Measurements from ENCODE around the gene RNF182. TPM values are rescaled to one million over a fixed set of nuclear protein-coding genes. Genes with fewer than 3 reads are reported as not detected.

Gene RNF182
- total and polyA plus RNA-seq, 2 donors (not counting 1 experiment from before 2014, with no cell fraction given), result 2.5 to 14.1 TPM

GRCh38 chr6:14028631-14029030, 103.9 kb downstream of the RNF182 start:
- Histone ChIP-seq H4K20me1 (ENCODE audit: control insufficient read depth, extremely low read depth, insufficient read depth, low read length) (no peaks in the 10 kb centered on the region), H3K27ac (ENCODE audit: insufficient read depth, low read length) (no peak overlapping the region), H2AFZ (ENCODE audit: low read length) (no peak overlapping the region), H3K9me3 (ENCODE audit: control insufficient read depth, insufficient read depth, low read depth, low read length) (no peaks in the 10 kb centered on the region), H3K27me3 (ENCODE audit: control insufficient read depth, insufficient read depth, low read length) (no peaks in the 10 kb centered on the region), H3K4me2 (ENCODE audit: extremely low read depth, insufficient read depth, low read length) (no peak overlapping the region), H3K4me3 (replicated peaks in 1 of 4; ENCODE audit: control extremely low read depth in 1 of 4, insufficient read depth in 1 of 4, low read depth in 3 of 4, low read length in 4 of 4) (no peak overlapping the region), H3K9ac (ENCODE audit: insufficient read depth, low read length) (no peak overlapping the region), H3K36me3 (ENCODE audit: control insufficient read depth, insufficient read depth, low read length) (no peaks in the 10 kb centered on the region), H3K4me1 (ENCODE audit: control insufficient read depth, extremely low read depth, insufficient read depth, low read length) (no peaks in the 10 kb centered on the region), H3K79me2 (ENCODE audit: control insufficient read depth, insufficient read depth, low read length) (no peaks in the 10 kb centered on the region)
- TF ChIP-seq EZH2 (IDR thresholded peaks at IDR 0.05; ENCODE audit: low read length, missing control alignments), result no peak
- no peak for TF ChIP-seq CTCF (conservative IDR thresholded peaks at IDR 0.05 in 1 of 2, IDR thresholded peaks at IDR 0.05 in 1 of 2; ENCODE audit: low read depth in 1 of 2, low read length in 2 of 2)
- DNase-seq (ENCODE audit: low read depth in 2 of 2), result no peak

GRCh38 chr6:14029605-14030004, 104.9 kb downstream of the RNF182 start:
- no peak for TF ChIP-seq EZH2 (IDR thresholded peaks at IDR 0.05; ENCODE audit: low read length, missing control alignments)
- no peak for TF ChIP-seq CTCF (conservative IDR thresholded peaks at IDR 0.05 in 1 of 2, IDR thresholded peaks at IDR 0.05 in 1 of 2; ENCODE audit: low read depth in 1 of 2, low read length in 2 of 2)
- H3K4me3 ChIP-seq (replicated peaks in 1 of 4; ENCODE audit: control extremely low read depth in 1 of 4, insufficient read depth in 1 of 4, low read depth in 3 of 4, low read length in 4 of 4), result no peak overlapping the region
- H3K4me2 ChIP-seq (ENCODE audit: extremely low read depth, insufficient read depth, low read length), result no peak overlapping the region
- no peaks in the 10 kb centered on the region for H3K79me2 ChIP-seq (ENCODE audit: control insufficient read depth, insufficient read depth, low read length)
- no peaks in the 10 kb centered on the region for H3K27me3 ChIP-seq (ENCODE audit: control insufficient read depth, insufficient read depth, low read length)
- no peaks in the 10 kb centered on the region for H3K36me3 ChIP-seq (ENCODE audit: control insufficient read depth, insufficient read depth, low read length)
- no peaks in the 10 kb centered on the region for H3K4me1 ChIP-seq (ENCODE audit: control insufficient read depth, extremely low read depth, insufficient read depth, low read length)
- H4K20me1 ChIP-seq (ENCODE audit: control insufficient read depth, extremely low read depth, insufficient read depth, low read length), result no peaks in the 10 kb centered on the region
- no peak overlapping the region for H2AFZ ChIP-seq (ENCODE audit: low read length)
- no peaks in the 10 kb centered on the region for H3K9me3 ChIP-seq (ENCODE audit: control insufficient read depth, insufficient read depth, low read depth, low read length)
- H3K27ac ChIP-seq (ENCODE audit: insufficient read depth, low read length), result no peak overlapping the region
- DNase-seq (ENCODE audit: low read depth in 2 of 2), result no peak
- H3K9ac ChIP-seq (ENCODE audit: insufficient read depth, low read length), result no peak overlapping the region

Other genes with a start within 250 kb of the RNF182 start
- gene RANBP9, start 213.1 kb upstream of the RNF182 start, total RNA-seq, result 39.8 and 48.7 TPM in 2 replicates
- 46.2 and 46.7 TPM in 2 replicates for gene RANBP9, start 213.1 kb upstream of the RNF182 start, polyA plus RNA-seq
- 6.3 and 7.4 TPM in 2 replicates for gene MCUR1, start 110.4 kb upstream of the RNF182 start, total RNA-seq
- gene MCUR1, start 110.4 kb upstream of the RNF182 start, polyA plus RNA-seq, result 11.3 and 12.4 TPM in 2 replicates
- gene CD83, start 192.8 kb downstream of the RNF182 start, total RNA-seq, result 1.3 and 5.0 TPM in 2 replicates
- 2.1 and 5.9 TPM in 2 replicates for gene CD83, start 192.8 kb downstream of the RNF182 start, polyA plus RNA-seq